Renal cortex interstitium (tissue), 15 donors: ENCODE measurements around the gene FBXO47. TPM values are rescaled to one million over a fixed set of nuclear protein-coding genes. Genes with fewer than 3 reads are reported as not detected.

Source experiments
- DNase-seq, 11 donors: peaks; one replicate each; pipeline ENCODE4 v3.0.0-alpha.2; 2013; ENCODE audit warnings: low read depth in 9 of 11, low spot score in 4 of 11; ENCODE audit errors: extremely low read depth in 1 of 11
- long read RNA-seq, 16 experiments: transcript quantifications; one replicate each; lab custom pipeline, GENCODE V29; 2026
- polyA plus RNA-seq, 3 donors: library from polyadenylated mRNA; unstranded; fragments of 120-200 nt; gene quantifications; one replicate each; pipeline ENCODE4 v1.2.1, GENCODE V29; 2013; ENCODE audit not compliant: insufficient read length in 3 of 3

Gene FBXO47, protein sequence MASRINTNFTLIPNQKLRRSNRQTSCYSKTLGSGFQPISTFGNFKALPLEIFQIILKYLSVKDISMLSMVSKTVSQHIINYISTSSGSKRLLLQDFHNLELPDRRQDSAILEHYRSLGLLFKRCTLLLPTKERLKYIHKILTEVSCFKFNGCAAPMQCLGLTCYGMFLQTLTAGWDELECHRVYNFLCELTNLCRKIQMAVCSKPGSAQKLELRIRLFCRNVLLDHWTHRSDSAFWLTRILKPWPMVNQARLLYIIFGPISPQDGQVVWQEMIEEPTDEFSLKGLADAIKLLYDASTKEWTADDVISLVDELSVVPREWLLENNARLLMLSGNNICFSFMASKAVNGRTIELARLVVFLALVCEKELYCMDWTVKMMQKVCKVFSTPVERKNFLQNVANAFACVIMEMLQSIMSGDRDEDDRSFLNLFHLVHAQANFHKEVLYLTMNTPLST
- polyA plus RNA-seq: under 1 TPM in 1 of 3 donors, not detected in 2; 0.07 TPM
- long read RNA-seq, donor 1: 0 reads
- long read RNA-seq, donor 2: 0 reads
- long read RNA-seq, donor 3: 0 reads
- long read RNA-seq, donor 4: 0 reads
- long read RNA-seq, donor 5: 0 reads
- long read RNA-seq, donor 6: 0 reads
- long read RNA-seq, donor 7: 0 reads
- long read RNA-seq, donor 8: 0 reads
- long read RNA-seq, donor 9: 0 reads
- long read RNA-seq, donor 10: 0 reads
- long read RNA-seq, donor 11: 0 reads
- long read RNA-seq, donor 12: 0 reads
- long read RNA-seq, donor 13: 0 reads
- long read RNA-seq, donor 14: 0 reads
- long read RNA-seq, donor 15: 0 reads
- long read RNA-seq, donor 16: 0 reads

DNA sequence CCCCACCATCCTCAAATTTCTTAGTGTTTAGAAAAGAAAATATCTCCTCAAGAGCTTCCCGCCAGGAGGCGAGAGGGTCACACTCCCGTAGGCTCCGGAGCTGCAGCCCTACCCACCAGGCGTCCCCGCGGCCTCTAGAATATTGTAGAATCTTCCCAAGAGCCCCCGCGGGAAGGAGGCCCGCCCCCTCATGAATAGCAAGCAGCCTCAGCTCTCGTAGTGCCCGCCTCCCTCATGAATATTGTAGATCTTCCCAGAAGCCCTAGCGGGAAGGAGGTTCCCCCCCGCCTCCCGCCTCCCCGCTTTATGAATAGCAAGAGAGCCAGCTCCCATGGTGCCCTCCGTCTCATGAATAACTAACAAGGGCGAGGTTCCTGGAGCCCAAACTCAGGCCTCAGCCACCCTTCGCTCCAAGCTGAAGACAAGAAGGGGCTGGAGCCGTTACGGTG, at the start of gene FBXO47:
Gene FBXO47 (minus strand): TSS at position 114 of the 449 bp plus-strand sequence. CDS start 4,378 bp downstream, outside the sequence.
- peak; percentile 69 to 93 (median 83) for DNase-seq

DNA sequence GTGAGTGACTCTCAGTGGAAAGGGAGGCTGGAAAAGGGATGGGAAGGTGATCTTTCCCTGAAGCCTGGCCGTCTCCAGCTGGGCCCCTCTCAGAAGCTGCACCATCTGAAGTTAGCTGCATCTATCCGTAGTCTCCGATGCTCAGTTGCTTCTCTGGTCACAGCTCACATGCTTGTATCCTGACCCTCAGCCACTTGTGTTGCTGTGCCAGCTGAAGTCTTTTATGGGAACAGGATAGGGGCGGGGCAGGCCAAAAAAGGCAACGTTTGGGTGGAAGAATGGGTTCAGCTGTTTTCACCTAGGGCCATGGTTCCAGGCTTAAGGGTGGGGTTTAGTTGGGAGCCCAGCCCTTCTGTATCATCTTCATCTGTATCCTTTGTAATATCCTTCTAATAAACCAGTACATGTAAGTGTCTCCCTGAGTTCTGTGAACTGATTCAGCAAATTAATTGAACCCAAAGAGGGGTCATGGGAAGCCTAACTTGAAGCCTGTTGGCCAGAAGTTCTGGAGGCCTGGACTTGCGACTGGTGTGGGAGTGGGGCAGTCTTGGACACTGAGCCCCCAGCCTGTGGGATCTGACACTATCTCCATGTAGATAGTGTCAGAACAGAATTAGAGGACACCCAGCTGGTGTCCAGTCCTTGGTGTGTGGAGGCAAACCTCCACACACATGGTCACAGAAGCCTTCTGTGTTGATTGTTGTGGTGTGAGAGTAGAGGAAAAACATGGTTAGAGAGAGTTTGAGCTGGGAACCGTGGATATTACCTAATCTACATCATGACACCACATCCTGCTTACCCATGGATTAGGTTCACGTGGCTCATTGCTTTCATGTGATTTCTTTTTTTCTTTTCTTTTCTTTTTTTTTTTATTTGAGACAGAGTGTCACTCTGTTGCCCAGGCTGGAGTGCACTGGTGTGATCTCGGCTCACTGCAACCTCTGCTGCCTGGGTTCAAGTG, 49.3 kb upstream of the FBXO47 start:
- DNase-seq: no peak

DNA sequence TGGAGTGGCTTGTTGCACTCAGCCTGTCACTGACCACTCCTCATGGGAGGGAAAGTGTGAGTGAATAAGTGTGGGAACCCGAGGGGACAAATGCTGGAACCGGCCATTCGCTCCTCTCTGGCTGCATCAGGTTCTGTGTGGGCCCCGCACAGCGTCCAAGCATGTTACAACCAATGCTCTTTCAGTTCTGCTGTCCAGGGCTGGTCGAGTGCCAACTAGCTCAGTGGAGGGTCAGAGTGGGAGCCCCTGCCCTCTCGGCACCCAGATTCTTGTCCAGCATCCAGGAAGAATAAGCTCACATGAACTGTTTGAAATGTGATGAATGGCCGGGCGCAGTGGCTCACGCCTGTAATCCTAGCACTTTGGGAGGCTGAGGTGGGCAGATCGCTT, 48.3 kb upstream of the FBXO47 start:
- DNase-seq: no peak

DNA sequence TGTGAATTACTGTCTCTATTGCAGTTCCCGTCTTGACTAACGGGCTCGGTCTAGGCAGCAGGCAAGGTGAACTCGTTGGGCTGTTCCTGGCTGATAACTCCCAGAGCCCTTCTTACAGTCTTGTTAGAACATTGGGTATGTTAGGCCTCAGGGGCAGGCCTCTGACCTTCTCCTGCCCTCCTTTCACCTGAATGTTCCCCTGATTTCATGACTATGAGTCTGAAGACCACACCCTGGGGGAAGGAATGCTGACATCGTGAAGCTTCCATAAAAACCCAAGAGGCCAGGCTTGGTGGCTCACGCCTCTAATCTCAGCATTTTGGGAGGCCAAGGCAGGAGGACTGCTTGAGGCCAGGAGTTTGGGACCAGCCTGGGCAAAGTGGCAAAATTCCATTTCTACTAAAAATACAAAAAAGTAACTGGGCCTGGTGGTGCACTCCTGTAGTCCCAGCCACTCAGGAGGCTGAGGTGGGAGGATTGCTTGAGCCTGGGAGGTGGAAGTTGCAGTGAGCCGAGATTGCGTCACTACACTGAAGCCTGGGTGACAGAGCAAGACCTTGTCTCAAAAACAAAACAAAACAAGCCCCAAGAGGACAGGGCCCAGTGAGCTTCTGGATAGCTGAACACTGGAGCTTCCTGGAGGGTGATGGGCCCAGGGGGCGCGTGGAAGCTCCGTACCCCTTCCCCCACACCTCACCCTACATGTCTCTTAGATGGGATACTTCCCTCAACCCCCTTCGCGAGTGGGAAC, 47.8 kb upstream of the FBXO47 start:
- no peak for DNase-seq

DNA sequence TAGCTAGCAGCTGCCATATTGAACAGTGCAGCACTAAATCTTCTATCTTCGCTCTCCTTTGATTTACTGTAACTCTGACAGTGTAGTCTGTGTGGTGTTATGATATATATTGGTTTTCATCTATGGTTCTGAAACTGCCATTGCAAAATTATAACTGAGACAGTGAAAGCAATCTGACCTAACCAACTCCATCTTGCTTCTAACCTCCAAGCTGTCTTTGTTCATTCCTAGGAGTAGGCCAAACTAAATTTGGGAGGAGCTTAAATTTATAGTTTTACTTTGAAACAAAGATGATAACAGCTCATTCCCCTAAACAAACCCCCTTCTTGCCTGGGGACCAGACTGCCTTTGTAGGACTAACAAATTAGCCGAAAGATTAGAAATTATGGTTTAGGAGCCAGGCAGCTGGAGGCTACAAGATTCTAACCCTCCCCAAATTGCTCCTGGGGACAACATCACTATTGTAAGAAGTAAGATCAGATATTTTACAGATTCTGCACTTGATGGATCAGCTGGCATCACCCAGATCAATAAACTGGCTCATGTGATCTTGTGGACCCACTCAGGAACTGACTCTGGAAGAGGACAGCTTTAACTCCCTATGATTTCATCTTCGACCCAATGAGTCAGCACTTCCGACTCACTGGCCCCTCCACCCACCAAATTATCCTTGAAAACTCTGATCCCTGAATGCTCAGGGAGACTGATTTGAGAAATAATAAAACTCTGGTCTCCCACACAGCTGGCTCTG, 47.0 kb upstream of the FBXO47 start:
- no peak for DNase-seq

DNA sequence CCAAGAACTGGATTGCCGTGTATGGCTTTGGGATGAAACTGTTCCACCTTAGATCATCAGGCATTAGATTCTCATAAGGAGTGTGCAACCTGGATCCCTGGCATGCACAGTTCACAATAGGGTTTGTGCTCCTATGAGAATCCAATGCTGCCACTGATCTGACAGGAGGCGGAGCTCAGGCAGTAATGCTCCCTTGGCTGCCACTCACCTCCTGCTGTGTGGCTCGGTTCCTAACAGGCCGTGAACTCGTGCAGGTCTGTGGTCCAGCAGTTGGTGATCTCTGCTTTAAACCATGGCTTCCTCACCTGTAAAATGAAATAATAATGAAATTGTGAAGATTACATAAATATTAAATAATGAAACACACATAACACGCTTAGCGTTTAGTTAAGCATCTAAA, 45.5 kb upstream of the FBXO47 start:
- DNase-seq: no peak

DNA sequence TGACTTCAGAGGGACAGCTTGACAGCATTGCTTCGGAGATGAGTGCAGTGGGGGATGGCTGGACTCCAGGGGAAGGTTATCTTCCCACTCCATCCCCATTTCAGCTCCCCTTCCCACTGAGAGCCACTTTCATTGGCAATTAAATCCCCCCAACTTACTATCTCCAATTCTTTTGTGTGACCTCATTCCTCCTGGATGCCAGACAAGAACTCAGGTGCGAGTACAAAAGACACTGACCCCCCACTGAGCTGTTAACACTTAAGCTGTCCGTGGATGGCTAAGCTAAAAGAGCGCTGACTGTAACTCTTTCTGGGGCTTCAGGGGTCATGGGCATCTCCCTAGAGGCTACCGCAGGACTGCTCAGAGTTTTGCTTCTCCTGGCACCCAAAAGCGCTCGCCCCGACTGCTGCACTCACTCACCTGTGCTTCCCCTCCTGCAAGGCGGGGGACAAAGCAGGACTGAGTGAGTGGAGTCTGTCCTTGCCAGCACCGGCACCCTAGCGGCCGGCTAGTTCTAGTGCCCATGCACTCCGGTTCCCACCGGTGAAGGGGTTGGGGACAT, 44.8 kb upstream of the FBXO47 start:
- DNase-seq: no peak

DNA sequence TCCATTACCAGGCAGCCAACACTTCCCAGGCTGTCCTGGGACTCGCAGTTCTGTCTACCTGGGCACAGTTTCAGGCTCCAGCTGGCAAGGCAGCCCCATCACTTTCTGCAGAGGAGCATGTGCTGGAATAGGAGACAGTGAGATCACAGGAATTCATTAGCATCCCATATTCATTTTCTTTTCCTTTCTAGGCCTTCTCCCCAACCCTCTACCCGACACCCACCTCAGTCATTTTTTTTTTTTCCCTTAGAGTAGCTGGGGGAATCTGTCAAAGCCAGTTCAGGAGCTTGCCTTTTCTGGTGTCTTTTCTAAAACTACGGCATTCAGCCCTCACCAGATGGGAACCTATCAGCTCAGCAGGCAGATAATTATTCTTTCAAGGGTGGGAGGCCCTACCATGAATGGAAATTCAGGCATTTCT, 42.4 kb upstream of the FBXO47 start:
- no peak for DNase-seq

DNA sequence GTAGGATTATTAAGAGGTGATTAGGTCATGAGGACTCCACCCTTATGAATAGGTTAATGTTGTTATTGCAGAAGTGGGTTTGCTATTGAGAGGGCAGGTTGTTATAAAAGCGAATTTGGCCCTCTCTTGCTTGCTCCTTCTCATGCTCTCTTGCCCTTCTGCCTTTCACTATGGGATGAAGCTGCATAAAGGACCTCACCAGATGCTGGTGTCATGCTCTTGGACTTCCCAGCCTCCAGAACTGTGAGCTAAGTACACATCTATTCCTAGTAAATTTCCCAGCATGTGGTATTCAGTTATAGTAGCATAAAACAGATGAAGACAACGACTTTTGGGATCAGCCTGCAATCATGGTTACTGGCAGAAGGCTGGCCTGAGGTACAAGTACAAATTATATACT, 41.4 kb upstream of the FBXO47 start:
- no peak for DNase-seq

DNA sequence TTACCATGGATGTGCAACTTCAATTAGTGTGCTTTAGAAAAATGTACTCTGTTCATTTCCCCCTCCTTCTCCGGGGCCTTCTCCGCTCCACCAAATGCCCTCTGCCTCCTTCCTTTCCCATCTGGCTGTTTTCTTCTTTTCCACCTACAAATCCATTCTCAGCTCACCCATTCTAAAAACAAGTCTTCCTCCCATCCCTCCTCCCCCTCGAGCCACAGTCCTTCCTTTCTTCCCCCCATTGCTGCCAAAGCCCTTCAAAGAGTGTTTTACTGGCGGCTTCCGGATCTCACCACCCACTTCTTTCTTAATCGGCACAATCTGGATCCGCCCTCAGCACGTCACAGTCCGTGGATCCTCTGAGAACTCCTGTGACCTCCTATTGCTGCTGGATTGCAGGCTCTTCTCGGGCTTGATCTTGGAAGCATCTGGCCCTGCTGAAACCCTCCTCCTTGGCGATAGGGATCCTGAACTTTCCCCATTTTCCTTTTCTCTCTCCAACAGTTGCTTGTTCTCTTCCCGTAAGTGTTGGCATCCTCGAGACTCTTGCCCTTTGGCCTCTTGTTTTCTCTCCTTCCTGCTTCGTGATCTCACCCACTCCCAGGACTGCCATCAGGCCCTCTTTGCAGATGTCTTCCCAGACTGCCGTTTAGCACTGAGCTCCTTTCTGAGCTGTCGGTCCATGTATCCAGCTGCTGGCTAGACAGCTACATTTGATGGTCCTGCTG, 36.0 kb upstream of the FBXO47 start:
- DNase-seq: peak in 3 of 11 donors; percentile 38 to 47 (median 46)

DNA sequence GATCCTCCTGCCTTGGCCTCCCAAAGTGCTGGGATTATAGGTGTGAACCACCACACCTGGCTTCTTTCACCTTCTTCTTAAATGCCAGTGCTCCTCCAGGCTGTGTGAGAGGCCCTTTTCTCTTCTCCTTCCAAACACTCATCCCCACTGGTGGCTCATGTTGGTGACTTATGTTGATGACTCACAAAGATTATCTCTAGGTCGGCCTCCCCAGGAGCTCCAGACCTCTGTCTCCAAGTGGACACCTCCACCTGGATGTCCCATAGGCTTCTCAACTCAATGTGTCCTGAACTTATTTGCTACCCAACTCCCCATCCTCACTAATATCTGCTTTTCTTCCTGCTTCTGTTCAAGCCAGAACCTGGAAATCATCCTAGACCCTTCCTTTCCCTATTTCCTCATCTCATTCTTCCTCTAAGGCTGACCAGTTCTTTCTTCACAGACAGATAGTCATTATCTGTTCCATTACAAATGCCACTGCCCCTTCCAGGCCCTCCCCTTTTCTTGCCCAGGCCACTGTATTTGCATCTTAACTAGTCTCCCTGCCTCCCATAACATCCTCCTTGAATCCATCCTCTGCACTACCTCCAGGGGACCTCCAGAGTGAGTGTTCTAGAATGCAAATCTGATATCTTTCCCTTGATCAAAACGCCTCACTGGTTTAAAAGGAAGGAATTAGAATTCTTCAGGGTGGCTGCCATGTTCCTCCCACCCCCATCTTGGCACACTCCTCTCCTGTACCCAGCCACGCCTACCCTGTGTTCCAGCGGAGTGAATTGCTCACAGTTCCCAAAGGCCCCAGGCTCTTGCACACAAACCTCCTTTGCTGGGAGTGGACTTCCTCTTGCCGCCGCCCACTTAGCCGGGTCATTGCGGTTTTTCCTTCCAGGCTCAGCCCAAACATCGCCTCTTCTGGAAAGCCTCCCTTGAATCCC, 34.8 kb upstream of the FBXO47 start:
- DNase-seq: peak in 3 of 11 donors; percentile 22 to 35 (median 29)

DNA sequence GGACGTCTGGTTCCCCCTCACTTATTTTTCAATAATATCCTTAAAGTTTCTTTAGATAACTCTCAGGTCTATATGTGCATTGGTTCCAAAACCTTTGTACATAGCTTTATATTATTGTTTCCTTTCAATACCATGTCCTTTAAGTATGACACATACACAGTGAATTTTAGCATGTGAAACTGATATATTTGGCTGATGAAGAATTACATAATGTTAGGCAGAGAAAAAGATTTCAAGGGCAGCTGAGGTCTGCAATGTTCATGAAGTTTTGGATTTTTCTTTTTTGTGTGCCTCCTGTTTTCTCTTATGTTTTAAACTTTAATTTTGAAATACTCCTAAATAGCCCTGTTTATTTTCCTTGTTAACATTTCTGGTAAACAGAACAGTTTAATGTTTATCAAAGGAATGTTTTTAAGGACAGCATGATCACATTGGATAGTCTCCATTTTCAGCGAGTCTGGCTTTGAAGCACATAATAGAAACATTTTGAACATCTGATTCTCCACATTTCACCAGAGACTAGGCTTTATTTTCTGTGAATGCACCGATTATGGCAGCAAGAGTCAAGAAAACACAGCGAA, 32.9 kb upstream of the FBXO47 start:
- no peak for DNase-seq

DNA sequence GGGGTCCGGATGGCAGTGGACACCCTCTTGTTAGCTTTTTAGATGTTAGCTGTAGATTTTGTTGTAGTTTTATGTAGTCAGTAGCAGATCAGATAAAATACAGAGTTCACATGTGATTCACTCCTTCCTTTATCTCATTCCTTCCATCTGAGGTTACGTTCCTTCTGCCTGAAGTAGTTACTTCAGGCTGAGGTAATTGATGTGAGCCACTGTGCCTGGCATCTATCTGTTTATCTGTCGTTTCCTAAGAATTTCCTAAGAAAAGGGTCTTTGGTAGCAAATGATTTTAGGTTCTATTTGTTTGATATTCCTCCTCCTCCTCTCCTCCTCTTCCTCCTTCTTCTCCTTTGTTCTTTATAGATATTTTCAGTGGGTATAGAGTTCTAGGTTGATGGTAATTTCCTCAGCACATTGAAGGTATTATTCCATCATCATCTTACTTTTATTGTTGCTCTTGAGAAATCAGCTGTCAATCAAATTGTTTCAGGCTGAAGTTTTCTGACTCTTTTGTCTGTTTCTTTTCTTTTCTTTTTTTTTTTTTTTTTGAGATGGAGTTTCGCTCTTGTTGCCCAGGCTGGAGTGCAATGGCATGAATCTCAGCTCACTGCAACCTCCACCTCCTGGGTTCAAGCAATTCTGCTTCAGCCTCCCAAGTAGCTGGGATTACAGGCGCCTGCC, 29.6 kb upstream of the FBXO47 start:
- DNase-seq: no peak

DNA sequence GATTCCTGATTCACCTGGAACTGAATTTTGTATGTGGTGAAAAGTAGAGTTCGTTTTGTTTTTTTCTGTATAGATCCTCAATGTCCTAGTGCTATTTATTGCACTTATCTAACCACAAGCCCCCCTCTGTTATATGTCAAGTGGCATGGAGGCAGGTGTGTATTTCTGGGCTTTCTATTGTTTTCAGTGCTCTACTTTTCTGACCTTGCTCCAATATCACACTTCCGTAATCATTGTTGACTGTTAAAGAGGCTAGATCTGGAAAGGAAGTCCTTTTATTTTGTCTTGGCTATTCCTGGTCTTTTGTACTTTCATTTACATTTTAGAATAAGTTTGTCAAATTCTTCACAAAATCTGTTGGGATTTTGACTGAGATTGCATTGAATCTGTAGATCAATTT, 26.8 kb upstream of the FBXO47 start:
- DNase-seq: no peak

DNA sequence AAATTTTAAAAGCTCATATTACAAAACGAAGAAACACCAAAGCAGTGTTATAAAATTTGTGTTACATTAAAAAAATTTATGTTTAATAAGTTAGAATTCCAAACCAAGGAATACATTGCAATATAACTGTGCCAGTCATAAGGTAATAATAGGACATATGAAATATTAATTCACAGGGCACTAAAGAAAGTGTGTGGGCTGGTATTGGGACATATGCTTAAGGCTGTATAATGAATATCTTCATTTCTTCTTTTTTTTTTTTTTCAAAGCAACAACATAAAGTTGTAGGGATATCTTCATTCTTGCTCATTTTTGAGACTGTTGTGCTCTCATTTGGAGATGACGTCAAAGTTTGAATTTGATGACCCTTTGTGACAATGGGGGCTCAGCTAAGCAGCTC, 17.5 kb upstream of the FBXO47 start:
- DNase-seq: no peak
